NCI-H510A (cell line): Measurements from ENCODE around the gene DNAJB5.
"Not testable (repeated sequence)": the region's sequence is repeated elsewhere in the genome, so short reads cannot be mapped to it uniquely, and the experiment has no call there.

Source experiments
- DNase-seq: peaks from one replicate; lab custom pipeline; 2025; lab: John Stamatoyannopoulos, UW

Gene DNAJB5

DNA sequence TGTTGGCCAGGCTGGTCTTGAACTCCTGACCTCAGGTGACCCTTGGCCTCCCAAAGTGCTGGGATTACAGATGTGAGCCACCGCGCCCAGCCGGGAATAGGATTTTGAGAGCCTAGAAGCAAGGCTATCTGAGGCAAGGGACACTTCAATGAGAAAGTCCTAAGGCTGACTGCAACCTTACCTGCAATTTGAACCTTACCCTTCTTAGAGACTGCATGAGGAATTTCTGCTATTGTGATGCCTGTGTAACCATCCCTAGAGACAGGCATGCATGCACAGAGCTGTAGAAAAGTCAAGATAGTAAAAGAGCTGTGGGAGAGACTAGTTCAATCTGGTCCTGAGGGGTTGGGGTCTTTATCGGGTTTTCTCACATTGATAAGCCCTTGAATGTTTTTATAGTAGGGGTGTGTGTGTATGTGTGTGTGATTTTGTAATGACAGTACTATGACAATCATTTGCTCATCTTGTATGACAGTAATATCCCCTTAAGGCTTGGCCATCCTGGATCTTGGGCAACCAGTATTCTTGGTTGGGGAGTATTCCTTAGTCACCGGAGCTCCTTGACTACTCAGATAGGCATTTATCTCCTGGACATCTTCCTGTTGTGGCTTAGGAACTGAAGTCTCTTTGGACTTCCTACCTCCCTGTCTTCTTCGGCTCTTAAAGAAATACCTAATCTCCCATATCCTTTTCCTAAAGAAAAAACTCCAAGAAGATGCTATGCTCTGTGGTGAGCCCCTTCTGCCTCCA is 11.2 kb downstream of the DNAJB5 start:
- no peak for DNase-seq

- DNase-seq: no peak
Observed at GRCh38 chr9:35001285-35001677, 11.7 kb downstream of the DNAJB5 start.

DNA sequence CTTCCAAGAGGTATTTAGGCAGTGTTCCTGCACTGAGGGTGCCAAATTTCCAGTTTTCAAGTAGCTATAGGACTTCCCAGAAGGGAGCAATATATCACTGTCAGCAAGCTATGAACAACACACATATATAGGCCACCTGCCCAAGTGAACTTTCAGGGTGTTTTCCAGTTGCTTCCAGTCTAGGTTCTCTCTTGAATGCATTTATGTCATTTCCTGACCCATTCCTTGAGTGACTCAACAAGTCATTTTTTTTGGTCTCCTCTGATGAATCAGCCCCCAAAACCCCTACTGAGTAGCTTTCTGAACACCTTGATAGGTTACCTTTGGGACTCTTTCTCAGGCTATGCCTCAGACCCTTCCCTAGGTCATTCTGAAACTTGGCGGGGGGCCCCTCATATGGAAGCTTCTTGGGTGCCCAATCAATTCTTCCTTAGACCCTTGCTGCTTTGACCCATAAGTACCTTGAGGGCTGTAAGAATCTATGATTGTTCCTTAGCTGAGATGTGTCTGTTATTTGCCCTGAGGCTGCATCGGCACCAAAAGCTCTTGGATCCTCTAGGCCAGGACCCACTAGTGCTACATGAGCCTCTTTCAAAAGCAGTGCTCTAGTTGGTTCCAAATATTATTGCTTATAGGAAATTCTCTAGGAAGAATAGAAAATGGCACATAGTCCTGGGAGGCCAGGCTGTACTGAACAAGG is 12.4 kb downstream of the DNAJB5 start:
- no peak for DNase-seq

GRCh38 chr9:35002623-35003022 is 13.1 kb downstream of the DNAJB5 start:
- DNase-seq: no peak

GRCh38 chr9:35004299-35004698 is 14.8 kb downstream of the DNAJB5 start:
- not testable (repeated sequence) for DNase-seq

GRCh38 chr9:35010351-35010958 is 20.9 kb downstream of the DNAJB5 start:
- DNase-seq: no peak

- no peak for DNase-seq
Observed at GRCh38 chr9:35014517-35014916, 25.0 kb downstream of the DNAJB5 start.

DNA sequence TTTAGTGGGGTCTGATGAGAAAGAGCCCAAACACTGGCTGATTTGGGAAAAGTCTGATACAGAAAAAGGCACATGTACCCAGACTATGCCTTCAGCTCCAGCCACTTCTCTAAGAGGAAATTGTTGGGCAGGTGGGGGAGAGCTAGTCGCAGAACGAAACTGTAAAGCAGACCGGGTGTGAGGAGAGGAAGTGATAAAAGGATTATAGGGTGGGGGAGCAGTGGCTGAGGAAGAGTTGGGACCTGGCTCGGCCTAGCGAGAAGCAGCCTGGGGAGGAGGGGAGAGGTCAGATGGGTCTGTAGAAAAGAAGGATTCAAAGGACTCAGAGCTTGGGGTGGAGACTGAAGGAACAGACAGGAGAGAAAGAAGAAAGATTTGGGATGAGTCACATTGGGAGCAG is 33.9 kb downstream of the DNAJB5 start:
- DNase-seq: not testable (repeated sequence)

DNA sequence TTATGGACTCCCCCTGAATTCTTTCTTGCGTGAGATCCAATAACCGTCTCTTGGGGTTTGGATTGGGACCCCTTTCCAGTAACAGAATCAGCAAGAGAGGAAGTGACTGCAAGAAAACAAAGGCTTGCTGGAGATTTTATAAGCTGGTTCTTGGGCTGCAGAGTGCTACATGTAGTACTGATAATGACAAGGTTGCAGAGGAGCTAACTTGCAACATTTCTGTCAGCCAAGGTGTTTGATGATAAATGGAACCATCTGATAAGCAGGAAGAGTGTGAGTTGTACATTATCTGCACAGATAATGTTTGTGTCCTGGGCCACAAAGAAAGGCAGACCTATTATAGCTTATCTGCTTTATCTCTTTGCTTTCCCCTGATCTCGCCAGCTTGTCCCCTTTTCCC is 37.1 kb downstream of the DNAJB5 start:
- DNase-seq: no peak

DNA sequence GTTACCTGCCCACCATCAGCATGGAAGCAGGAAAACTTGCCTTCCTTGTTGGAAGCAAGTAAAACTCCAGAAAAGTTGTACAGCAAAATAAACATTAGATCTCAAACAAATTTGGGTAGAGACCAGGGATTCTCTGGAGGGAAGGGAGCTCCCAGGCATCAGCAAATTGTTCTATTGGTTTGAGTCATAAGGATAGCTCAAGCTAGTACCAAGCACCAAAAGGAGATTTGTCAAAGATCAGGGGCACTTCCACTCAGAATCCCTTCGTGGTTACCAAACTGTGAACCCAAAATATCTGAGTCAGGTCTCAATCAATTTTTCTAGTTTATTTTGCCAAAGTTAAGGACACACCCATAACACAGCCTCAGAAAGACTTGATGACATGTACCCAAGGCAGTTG is 37.8 kb downstream of the DNAJB5 start:
- DNase-seq: no peak

DNA sequence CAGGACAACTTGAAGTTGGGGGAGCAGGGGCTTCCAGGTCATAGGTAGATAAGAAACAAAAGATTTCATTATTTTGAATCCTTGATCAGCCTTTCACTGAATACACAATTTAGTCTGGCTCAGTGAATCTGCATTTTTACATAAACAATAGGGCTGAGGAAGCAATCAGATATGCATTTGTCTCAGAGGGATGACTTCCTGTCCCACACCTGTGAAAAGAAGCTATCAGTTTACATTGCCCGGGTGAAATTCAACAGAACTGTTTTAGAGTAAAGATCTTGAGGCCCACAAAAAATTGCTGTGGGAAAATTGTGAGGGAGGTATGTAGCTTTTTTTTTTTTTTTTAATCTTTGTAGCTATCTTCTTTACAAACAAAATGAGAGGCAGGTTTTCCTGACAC is 38.3 kb downstream of the DNAJB5 start:
- no peak for DNase-seq

GRCh38 chr9:35028341-35028740 is 38.8 kb downstream of the DNAJB5 start:
- no peak for DNase-seq

DNA sequence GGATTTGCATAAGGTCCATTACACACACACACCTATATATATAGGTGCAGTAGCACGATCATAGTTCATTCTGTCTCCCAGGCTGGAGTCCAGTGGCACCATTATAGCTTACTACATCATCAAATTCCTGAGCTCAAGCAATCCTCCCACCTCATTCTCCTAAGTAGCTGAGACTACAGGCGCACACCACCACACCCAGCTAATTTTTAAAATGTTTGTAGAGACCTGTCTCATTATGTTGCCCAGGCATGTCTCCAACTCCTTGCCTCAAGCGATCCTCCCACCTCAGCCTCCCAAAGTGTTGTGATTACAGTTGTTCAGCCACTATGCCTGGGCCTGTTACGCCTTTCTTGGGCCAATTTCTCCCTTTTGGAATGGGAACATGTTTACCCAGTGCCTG is 39.7 kb downstream of the DNAJB5 start:
- no peak for DNase-seq

- no peak for DNase-seq
Observed at GRCh38 chr9:35029852-35030251, 40.3 kb downstream of the DNAJB5 start.

DNA sequence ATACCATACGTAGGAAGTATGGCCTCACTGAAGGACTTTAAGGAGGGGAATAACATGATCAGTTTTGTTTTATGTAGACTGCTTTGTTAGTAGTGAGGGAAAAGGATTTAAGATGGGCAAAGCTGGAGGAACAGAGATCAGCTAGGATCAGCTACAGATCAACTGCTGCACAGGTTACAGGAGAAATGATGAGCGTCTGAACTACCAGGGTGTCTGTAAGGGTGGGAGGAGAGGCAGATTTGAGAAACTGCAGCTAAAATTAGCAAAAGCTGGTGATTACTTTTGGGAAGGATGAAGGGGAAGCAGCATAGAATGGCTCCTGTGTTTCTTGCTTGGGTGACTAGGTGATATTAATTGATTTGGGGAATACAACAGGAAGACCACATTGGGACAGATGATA is 43.6 kb downstream of the DNAJB5 start:
- DNase-seq: no peak

DNA sequence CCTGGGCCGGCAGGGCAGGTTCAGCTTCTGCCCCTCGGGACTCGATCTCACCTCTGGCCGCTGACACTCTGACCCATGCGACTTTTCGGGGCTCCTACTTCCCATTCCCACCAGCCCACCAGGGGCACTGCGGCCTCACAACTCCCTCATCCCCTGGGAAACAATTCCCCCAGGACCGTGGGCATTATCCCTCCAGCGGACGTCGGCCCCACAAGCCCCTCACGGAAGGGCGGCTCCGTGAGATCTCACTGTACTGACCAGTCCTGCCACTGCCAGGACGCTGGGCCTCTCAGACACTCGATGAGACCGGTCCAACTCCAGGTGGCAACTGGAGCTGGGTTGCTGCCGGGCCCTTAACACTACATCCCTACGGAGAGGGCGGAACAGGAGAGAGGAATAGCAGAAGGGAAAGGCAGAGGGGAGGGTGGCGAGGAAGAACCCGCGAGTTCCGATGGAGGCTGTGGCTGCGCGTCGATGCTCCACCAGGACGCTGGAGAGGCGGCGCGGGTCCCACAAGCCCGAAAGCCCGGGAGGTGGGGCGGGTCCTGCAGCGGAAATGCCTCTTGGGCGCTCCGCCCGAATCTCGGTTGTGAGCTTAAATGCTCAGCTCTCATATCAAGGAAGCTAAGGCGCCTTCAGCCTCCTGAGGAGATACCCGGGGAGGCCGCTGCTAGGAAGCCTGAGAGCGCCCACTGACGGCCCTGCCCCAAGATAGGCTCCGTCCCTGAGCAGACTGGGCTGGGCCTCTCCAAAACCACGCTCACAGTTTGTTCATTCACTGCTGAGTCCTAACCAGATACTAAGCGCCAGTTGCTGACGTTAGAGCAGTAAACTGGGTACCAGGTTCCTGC is 46.5 kb downstream of the DNAJB5 start:
- no peak for DNase-seq

- no peak for DNase-seq
Observed at GRCh38 chr9:35042081-35042604, 52.6 kb downstream of the DNAJB5 start.

DNA sequence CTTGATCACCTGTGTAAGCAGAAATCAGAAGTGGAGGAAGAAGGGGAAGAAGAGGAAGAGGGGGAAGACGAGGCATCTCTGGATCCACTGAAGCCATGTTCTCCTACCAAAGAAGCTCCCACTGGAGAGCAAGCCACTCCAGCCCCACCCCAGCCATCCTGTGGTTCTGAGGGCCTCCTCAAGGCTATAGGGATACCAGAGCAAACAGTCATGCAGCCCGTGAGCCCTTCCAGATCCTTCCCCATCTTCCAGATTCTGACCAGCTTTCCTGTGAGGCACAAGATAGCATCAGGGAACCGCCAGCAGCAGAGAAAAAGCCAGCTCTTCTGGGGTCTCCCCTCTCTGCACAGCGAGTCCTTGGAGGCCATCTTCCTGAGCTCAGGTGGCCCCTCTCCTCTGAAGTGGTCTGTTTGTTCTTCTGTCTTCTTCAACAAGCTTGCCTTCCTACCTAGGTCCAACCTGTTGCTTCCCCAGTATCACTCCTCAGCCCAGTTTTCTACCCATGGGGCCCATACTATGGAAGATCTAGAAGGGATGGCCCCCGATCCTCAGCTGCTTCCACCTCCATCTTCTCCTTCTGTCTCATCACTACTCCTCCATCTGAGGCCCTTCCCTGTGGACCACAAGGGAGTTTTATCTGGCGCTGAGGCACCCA is 53.5 kb downstream of the DNAJB5 start:
- DNase-seq: no peak

GRCh38 chr9:35044071-35044470 is 54.5 kb downstream of the DNAJB5 start:
- DNase-seq: no peak
